ENCODE measurements around the gene CTCFL. TPM values are rescaled to one million over a fixed set of nuclear protein-coding genes. Genes with fewer than 3 reads are reported as not detected.

CTCFL gene
- total RNA-seq, 1 donor from 2014 or later = 0.07 TPM

DNA sequence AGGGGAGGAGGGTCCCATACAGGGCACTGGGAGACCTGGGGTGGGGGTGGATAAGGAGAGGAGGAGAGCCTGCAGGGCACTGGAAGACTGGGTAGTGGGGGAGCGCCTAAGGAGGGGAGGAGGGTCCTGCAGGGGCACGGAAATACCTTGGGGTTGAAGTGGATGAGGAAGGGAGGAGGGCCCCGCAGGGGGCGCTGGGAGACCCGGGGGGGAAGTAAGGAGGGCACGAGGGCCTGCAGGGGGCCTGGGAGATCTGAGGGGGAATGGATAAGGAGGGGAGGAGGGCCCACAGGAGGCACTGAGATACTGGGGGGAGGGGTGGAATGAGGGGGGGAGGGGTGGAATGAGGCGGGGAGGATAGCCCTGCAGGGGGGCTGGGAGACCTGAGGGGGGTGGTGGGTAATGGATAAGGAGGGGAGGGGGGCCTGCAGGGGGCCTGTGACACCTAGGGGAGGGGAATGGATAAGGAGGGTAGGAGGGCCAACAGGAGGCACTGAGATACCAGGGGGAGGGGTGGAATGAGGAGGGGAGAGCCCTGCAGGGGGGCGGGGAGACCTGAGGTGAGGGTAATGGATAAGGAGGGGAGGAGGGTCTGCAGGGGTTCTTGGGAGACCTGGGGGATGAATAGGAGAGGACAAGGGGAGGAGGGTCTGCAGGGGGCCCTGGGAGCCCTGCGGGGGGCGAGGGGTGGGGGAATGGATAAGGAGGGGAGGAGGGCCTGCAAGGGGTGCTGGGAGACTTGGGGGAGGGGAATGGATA lies 567 bp upstream of the CTCFL start:
- Mint-ChIP-seq H3K4me3 (no peak overlapping the region), H3K9me3 (no peaks in the 10 kb centered on the region), H3K36me3 (no peaks in the 10 kb centered on the region), H3K27ac (no peak overlapping the region), H3K4me1 (ENCODE audit: unreplicated experiment) (peaks cover 18% of the 10 kb centered on the region), H3K27me3 (peaks cover 12% of the 10 kb centered on the region)
- TF ChIP-seq, protein P1, sequence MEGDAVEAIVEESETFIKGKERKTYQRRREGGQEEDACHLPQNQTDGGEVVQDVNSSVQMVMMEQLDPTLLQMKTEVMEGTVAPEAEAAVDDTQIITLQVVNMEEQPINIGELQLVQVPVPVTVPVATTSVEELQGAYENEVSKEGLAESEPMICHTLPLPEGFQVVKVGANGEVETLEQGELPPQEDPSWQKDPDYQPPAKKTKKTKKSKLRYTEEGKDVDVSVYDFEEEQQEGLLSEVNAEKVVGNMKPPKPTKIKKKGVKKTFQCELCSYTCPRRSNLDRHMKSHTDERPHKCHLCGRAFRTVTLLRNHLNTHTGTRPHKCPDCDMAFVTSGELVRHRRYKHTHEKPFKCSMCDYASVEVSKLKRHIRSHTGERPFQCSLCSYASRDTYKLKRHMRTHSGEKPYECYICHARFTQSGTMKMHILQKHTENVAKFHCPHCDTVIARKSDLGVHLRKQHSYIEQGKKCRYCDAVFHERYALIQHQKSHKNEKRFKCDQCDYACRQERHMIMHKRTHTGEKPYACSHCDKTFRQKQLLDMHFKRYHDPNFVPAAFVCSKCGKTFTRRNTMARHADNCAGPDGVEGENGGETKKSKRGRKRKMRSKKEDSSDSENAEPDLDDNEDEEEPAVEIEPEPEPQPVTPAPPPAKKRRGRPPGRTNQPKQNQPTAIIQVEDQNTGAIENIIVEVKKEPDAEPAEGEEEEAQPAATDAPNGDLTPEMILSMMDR (conservative IDR thresholded peaks at IDR 0.05) = no peak
- no peak for DNase-seq (ENCODE audit: extremely low spot score, unreplicated experiment)

DNA sequence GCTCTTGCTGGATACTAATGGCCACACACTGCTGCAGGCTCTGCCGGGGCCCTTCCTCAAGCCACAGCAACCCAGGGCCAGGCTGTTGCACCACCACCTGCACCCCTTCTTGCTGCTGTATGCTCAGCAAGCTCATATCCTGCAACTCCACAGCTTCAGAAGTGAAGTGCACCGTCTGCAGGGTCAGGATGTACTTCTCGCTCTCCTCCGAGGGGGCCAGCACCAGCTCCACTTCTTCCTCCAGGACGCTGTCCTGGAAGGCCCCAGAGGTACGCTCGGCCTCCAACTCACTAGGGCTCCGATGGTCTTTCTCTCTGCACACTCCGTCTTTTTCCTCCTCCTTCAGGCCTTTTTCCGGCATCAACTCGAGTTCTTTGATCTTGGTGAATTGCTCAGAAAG lies 1.2 kb downstream of the CTCFL start:
- H3K4me3 Mint-ChIP-seq = no peak overlapping the region
- no peaks in the 10 kb centered on the region for H3K9me3 Mint-ChIP-seq
- peaks cover 18% of the 10 kb centered on the region for H3K4me1 Mint-ChIP-seq (ENCODE audit: unreplicated experiment)
- H3K27ac Mint-ChIP-seq = no peak overlapping the region
- H3K36me3 Mint-ChIP-seq = no peaks in the 10 kb centered on the region
- TF ChIP-seq, protein P1 (conservative IDR thresholded peaks at IDR 0.05) = no peak
- H3K27me3 Mint-ChIP-seq = peaks cover 16% of the 10 kb centered on the region
- no peak for DNase-seq (ENCODE audit: extremely low spot score, unreplicated experiment)

DNA sequence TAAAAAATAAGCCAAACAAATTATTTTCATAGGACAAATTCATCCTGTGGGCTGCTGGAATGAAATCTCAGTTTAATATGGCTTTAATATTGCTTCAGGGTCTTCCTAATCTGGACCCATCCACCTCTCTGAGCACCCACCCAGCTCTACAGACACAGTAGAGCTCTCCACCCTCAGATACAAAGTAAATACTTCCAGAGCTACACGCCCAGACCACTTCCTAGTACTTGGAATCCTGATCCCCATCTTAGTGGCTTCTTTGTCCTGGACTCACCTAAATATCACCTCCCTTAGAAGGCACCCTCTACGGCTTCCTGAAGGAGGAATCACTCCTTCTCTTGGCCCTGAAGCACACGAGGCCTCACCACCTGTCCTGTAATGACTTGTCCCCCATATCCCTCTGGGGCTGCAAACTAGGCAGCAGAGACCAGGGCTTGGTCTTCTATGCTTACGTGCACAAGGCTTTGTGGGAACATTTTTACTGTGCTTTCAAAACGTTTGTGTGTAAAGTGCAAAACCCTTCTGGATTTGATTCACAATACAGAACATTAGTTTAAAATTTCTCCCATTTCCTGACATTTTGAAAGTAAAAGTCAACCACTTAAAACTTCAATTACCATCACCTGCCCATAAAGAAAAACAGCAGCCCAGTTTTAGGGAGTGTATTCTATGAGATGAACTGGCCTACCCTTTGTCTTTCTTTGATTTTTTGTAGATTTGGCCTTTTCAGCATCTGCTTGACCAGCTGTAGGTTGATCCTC lies 2.4 kb downstream of the CTCFL start:
- H3K36me3 Mint-ChIP-seq = no peaks in the 10 kb centered on the region
- TF ChIP-seq, protein P1 (conservative IDR thresholded peaks at IDR 0.05) = no peak
- no peaks in the 10 kb centered on the region for H3K9me3 Mint-ChIP-seq
- no peak for DNase-seq (ENCODE audit: extremely low spot score, unreplicated experiment)
- H3K4me1 Mint-ChIP-seq (ENCODE audit: unreplicated experiment) = peaks cover 18% of the 10 kb centered on the region
- H3K27ac Mint-ChIP-seq = no peak overlapping the region
- H3K4me3 Mint-ChIP-seq = no peak overlapping the region
- H3K27me3 Mint-ChIP-seq = peaks cover 18% of the 10 kb centered on the region

DNA sequence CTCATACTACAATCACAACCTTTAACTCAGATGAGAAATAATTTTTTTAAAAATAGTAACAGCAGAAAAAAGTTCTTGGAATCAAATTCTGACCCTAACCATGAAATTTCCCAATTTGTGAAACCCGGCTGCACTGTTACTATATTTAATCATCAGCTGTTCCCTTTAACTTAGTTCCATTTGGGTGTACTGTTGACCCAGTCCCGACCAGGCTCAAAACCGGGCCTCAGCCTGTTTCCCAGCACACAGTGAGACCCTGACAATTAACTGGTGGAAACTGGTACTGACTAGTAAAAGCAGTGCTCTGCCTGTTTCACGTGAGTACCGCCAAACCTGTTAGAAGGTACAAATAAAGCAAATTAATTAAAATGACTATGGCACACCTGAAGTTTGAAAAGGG lies 7.0 kb downstream of the CTCFL start:
- Mint-ChIP-seq H3K4me3 (no peak overlapping the region), H3K4me1 (ENCODE audit: unreplicated experiment) (peaks cover 12% of the 10 kb centered on the region), H3K27me3 (peaks cover 24% of the 10 kb centered on the region), H3K27ac (no peak overlapping the region), H3K9me3 (no peaks in the 10 kb centered on the region), H3K36me3 (no peaks in the 10 kb centered on the region)
- DNase-seq (ENCODE audit: extremely low spot score, unreplicated experiment) = no peak
- TF ChIP-seq, protein P1 (conservative IDR thresholded peaks at IDR 0.05) = no peak

DNA sequence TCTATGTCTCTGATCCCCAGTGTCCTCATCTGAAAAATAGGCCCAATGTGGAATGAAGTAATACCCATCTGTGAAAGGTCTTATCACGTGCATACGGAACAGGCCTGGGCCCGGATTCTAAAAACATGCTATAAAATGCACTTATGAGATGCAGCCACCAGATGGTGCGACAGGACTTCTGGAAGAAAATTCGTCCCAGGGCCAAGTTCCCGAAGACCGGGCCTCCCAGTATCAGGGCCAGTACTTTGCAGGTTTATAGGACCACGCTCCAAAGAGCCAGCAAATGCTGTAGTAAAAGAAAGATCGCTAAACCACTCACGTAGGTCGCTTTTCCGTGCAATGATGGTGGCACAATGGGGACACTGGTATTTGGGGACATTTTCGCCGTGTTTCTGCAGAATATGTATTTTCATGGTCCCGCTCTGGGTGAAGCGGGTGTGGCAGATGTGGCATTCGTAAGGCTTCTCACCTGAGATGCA lies 10.6 kb downstream of the CTCFL start:
- no peak overlapping the region for H3K4me3 Mint-ChIP-seq
- no peak for DNase-seq (ENCODE audit: extremely low spot score, unreplicated experiment)
- H3K4me1 Mint-ChIP-seq (ENCODE audit: unreplicated experiment) = peaks cover 12% of the 10 kb centered on the region
- H3K36me3 Mint-ChIP-seq = no peaks in the 10 kb centered on the region
- peaks cover 23% of the 10 kb centered on the region for H3K27me3 Mint-ChIP-seq
- no peaks in the 10 kb centered on the region for H3K9me3 Mint-ChIP-seq
- H3K27ac Mint-ChIP-seq = peak overlapping the region; percentile 2
- TF ChIP-seq, protein P1 (conservative IDR thresholded peaks at IDR 0.05) = peak; percentile 92
